Keratinocyte (primary cell): ENCODE data around the gene ZNF275.
"Not testable (repeated sequence)": the region's sequence is repeated elsewhere in the genome, so short reads cannot be mapped to it uniquely, and the experiment has no call there.

Experiments
- EZH2 ChIP-seq: IDR thresholded peaks from one replicate; pipeline ENCODE4 v1.6.1; 2012; ENCODE audit warnings: inconsistent platforms, mild to moderate bottlenecking, low read length, moderate library complexity
- TF ChIP-seq, protein P1 (sequence below), 3 experiments: IDR thresholded peaks in 1 of 3; conservative IDR thresholded peaks in 1 of 3; optimal IDR thresholded peaks in 1 of 3; 2 replicates in 2 of 3; 3 replicates in 1 of 3; pipeline versions ENCODE3 to v1.5.1; 2011; ENCODE audit warnings: low read length in 3 of 3, mild to moderate bottlenecking in 3 of 3, moderate library complexity in 2 of 3, control low read depth in 1 of 3, inconsistent platforms in 1 of 3; ENCODE audit not compliant: insufficient read depth in 2 of 3; ENCODE audit errors: extremely low read depth in 1 of 3

GRCh38 chrX:153288807-153289206 lies 45.1 kb upstream of the ZNF275 start:
- TF ChIP-seq, protein P1, sequence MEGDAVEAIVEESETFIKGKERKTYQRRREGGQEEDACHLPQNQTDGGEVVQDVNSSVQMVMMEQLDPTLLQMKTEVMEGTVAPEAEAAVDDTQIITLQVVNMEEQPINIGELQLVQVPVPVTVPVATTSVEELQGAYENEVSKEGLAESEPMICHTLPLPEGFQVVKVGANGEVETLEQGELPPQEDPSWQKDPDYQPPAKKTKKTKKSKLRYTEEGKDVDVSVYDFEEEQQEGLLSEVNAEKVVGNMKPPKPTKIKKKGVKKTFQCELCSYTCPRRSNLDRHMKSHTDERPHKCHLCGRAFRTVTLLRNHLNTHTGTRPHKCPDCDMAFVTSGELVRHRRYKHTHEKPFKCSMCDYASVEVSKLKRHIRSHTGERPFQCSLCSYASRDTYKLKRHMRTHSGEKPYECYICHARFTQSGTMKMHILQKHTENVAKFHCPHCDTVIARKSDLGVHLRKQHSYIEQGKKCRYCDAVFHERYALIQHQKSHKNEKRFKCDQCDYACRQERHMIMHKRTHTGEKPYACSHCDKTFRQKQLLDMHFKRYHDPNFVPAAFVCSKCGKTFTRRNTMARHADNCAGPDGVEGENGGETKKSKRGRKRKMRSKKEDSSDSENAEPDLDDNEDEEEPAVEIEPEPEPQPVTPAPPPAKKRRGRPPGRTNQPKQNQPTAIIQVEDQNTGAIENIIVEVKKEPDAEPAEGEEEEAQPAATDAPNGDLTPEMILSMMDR (optimal IDR thresholded peaks at IDR 0.05 in 1 of 3, IDR thresholded peaks at IDR 0.05 in 1 of 3, conservative IDR thresholded peaks at IDR 0.05 in 1 of 3; ENCODE audit: extremely low read depth in 1 of 3, insufficient read depth in 2 of 3, low read length in 3 of 3), result not testable (repeated sequence)
- TF ChIP-seq EZH2, result not testable (repeated sequence)
